ENCODE measurements around the gene PPM1D.

DNA sequence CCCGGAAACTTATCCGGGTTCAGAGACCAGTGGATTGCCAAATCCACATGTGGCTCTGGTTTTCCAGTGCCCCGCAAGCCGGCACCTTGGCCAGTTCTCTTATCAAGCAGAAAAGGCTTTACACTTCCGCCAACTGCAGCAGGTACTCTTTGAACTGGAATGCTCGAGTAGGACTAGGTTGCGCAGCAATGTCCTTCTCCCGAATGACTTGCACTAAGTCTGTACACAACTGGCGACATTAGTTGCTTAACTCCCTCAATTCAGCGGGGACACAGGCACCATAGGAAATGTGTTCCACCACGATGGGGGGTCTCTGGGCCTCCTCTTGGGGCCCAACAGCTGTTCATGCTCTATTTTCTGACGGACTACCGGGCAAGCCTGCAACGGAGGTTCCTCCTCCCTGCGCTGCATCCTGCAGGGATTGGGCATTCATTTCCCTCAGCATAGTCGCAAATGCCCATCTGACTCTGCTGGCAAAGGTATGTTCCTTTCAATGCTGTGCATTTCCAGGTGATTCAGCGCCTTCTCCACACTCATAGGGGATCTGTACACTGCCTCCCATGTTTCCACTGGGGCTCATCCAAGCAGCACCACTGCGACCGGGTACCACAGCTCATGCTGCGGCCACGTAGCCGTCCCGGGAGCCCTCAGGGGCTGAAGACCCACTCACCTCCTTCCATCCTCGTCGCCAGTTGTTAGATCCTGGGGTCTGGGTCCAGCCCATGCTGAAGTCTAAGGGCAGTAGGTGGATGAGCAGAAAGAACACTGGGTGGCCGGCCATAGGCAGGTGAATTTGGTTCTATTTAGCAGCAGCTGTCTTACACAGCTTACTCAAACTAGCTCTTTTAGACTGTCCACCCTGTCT is 39.8 kb upstream of the PPM1D start:
- TF ChIP-seq, protein P1, sequence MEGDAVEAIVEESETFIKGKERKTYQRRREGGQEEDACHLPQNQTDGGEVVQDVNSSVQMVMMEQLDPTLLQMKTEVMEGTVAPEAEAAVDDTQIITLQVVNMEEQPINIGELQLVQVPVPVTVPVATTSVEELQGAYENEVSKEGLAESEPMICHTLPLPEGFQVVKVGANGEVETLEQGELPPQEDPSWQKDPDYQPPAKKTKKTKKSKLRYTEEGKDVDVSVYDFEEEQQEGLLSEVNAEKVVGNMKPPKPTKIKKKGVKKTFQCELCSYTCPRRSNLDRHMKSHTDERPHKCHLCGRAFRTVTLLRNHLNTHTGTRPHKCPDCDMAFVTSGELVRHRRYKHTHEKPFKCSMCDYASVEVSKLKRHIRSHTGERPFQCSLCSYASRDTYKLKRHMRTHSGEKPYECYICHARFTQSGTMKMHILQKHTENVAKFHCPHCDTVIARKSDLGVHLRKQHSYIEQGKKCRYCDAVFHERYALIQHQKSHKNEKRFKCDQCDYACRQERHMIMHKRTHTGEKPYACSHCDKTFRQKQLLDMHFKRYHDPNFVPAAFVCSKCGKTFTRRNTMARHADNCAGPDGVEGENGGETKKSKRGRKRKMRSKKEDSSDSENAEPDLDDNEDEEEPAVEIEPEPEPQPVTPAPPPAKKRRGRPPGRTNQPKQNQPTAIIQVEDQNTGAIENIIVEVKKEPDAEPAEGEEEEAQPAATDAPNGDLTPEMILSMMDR (IDR thresholded peaks at IDR 0.05; ENCODE audit: insufficient read depth, low read depth, low read length) = no peak
- TF ChIP-seq EZH2 (IDR thresholded peaks at IDR 0.05; ENCODE audit: insufficient read depth, low read length) = no peak
